Natural killer cell (primary cell): ENCODE results near the gene GATA6. TPM values are rescaled to one million over a fixed set of nuclear protein-coding genes. Genes with fewer than 3 reads are reported as not detected.
"Not testable (repeated sequence)": the region's sequence is repeated elsewhere in the genome, so short reads cannot be mapped to it uniquely, and the experiment has no call there.

ENCODE experiments used
- ATAC-seq, 3 donors: fragments of 150-1000 bp in 2 of 3; fragments of 200-7000 bp in 1 of 3; cut with Tn5 transposase; 1 replicate in 1 of 3; 2 replicates in 2 of 3; pipeline ENCODE4 v1.10.0; 2021; ENCODE audit warnings: mild to moderate bottlenecking in 2 of 3, moderate library complexity in 2 of 3
- DNase-seq, 2 donors: peaks; one replicate each; pipeline versions ENCODE4 v3.0.0 to v3.0.0-alpha.2; 2013 to 2021; ENCODE audit warnings: mixed read lengths in 1 of 2
- H3K27ac ChIP-seq: one replicate; pipeline ENCODE4 v1.5.1; 2013; ENCODE audit warnings: mild to moderate bottlenecking, low read length
- H3K27me3 ChIP-seq: one replicate; pipeline ENCODE4 v1.6.1; 2013; ENCODE audit warnings: low read length; ENCODE audit not compliant: control insufficient read depth, insufficient read depth
- H3K36me3 ChIP-seq: one replicate; pipeline ENCODE4 v1.6.1; 2013; ENCODE audit warnings: low read length; ENCODE audit not compliant: control insufficient read depth, insufficient read depth
- H3K4me1 ChIP-seq: one replicate; pipeline ENCODE4 v1.6.1; 2013; ENCODE audit warnings: low read length; ENCODE audit not compliant: control insufficient read depth, insufficient read depth
- H3K4me3 ChIP-seq: one replicate; pipeline ENCODE4 v1.5.1; 2013; ENCODE audit warnings: low read length
- H3K9me3 ChIP-seq: one replicate; pipeline ENCODE4 v1.6.1; 2013; ENCODE audit warnings: low read length; ENCODE audit not compliant: control insufficient read depth, insufficient read depth
- H3K27ac Mint-ChIP-seq, 2 donors: one replicate each; pipeline ENCODE4 v1.8.0; 2022; ENCODE audit warnings: mild to moderate bottlenecking in 2 of 2, mixed read lengths in 2 of 2, moderate library complexity in 1 of 2
- H3K27me3 Mint-ChIP-seq, 2 donors: one replicate each; pipeline ENCODE4 v1.8.0; 2022; ENCODE audit warnings: low read depth in 2 of 2, mixed read lengths in 2 of 2
- H3K36me3 Mint-ChIP-seq: one replicate; pipeline ENCODE4 v1.8.0; 2022; ENCODE audit warnings: mixed read lengths
- H3K4me1 Mint-ChIP-seq, 2 donors: one replicate each; pipeline ENCODE4 v1.8.0; 2022; ENCODE audit warnings: mixed read lengths in 2 of 2
- H3K4me3 Mint-ChIP-seq: one replicate; pipeline ENCODE4 v1.8.0; 2022; ENCODE audit warnings: mild to moderate bottlenecking, moderate library complexity, mixed read lengths
- H3K9me3 Mint-ChIP-seq, 2 donors: one replicate each; pipeline ENCODE4 v1.8.0; 2022; ENCODE audit warnings: mixed read lengths in 2 of 2
- WGBS: methylation state at CpG from one replicate; pipeline ENCODE4 v1.1.7; 2013; ENCODE audit warnings: missing lambda C conversion rate; ENCODE audit not compliant: insufficient coverage; 5-methylcytosine and 5-hydroxymethylcytosine counted together
- intact Hi-C: fragments of 100-400 bp; cut with micrococcal nuclease; formaldehyde crosslinking; loops from one replicate; pipeline ENCODE4 v1.14.2; 2022
- total RNA-seq, 4 donors: library from RNA; stranded (reverse); fragments of 120-200 nt in 1 of 4; gene quantifications; one replicate each; pipeline versions ENCODE4 v1.2.3 to v1.2.4, GENCODE V29; 2013 to 2022
- TF ChIP-seq, protein P1 (sequence below): fragments of 200-600 bp; IDR thresholded peaks from one replicate; pipeline ENCODE4 v1.8.0; 2022; ENCODE audit warnings: antibody characterized with exemption

GATA6 gene
- total RNA-seq, 3 donors from 2014 or later (not counting 1 experiment from before 2014, with no cell fraction given), result 0.54 to 1.1 (median 1.0) TPM

DNA sequence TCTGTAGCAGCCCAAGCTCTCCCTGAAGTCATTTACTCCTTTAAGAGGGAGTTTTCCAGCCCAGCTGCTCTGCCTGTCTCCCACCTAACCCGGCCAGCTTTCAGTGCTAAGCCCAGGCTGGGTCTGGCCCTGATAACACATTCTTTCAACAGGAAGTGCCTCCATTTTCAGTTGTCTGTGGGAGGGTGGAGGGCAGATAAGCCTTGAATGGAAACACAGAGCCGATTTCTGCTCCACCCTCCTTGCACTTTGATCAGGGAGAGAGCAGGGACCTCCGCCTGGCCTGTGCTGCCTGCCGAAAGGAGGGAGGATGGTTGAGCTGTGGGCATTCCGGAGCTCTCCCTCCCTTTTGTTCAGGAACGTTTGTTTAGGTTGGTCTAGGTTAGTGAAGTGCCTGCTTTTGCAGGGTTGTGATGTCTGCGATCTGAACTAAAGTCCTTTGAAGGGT is 24.8 kb downstream of the GATA6 start:
- H3K9me3 Mint-ChIP-seq, result no peaks in the 10 kb centered on the region
- no peak for DNase-seq
- Histone ChIP-seq H3K9me3 (no peaks in the 10 kb centered on the region), H3K36me3 (no peaks in the 10 kb centered on the region), H3K4me3 (no peak overlapping the region), H3K27me3 (no peaks in the 10 kb centered on the region), H3K27ac (no peak overlapping the region), H3K4me1 (no peaks in the 10 kb centered on the region)
- H3K27ac Mint-ChIP-seq, result no peak overlapping the region
- no peak overlapping the region for H3K4me3 Mint-ChIP-seq
- peaks cover 41 to 48% of the 10 kb centered on the region in 2 donors for H3K27me3 Mint-ChIP-seq
- TF ChIP-seq, protein P1, sequence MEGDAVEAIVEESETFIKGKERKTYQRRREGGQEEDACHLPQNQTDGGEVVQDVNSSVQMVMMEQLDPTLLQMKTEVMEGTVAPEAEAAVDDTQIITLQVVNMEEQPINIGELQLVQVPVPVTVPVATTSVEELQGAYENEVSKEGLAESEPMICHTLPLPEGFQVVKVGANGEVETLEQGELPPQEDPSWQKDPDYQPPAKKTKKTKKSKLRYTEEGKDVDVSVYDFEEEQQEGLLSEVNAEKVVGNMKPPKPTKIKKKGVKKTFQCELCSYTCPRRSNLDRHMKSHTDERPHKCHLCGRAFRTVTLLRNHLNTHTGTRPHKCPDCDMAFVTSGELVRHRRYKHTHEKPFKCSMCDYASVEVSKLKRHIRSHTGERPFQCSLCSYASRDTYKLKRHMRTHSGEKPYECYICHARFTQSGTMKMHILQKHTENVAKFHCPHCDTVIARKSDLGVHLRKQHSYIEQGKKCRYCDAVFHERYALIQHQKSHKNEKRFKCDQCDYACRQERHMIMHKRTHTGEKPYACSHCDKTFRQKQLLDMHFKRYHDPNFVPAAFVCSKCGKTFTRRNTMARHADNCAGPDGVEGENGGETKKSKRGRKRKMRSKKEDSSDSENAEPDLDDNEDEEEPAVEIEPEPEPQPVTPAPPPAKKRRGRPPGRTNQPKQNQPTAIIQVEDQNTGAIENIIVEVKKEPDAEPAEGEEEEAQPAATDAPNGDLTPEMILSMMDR, result no peak
- 68% methylated on average over 5 of the region's 7 CpGs for whole genome bisulfite sequencing
- peaks cover 0 to 6% of the 10 kb centered on the region in 2 donors for H3K4me1 Mint-ChIP-seq
- H3K36me3 Mint-ChIP-seq, result no peaks in the 10 kb centered on the region
- no peak for ATAC-seq
- intact Hi-C loops, result no loop called here

DNA sequence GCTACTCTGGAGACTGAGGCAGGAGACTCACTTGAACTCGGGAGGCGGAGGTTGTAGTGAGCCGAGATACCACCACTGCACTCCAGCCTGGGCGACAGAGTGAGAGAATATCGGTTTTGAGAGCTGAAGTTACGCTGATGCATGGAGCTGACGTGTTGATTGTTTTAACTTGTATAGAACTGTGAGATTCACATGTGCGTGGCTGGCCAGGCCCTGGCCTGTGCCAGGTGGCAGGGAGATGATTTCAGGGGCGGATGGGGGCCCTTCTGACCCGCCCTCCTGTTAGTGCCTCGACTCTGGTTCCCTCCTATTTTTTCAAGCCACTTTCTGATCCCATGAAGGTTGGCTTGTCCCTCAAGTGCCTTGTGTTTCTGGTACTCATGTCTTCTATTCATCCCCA is 25.7 kb downstream of the GATA6 start:
- Mint-ChIP-seq H3K36me3 (no peaks in the 10 kb centered on the region), H3K4me1 (peaks cover 0 to 6% of the 10 kb centered on the region in 2 donors), H3K4me3 (no peak overlapping the region), H3K9me3 (no peaks in the 10 kb centered on the region), H3K27me3 (peaks cover 43 to 44% of the 10 kb centered on the region in 2 donors), H3K27ac (no peak overlapping the region)
- no peak for ATAC-seq
- Histone ChIP-seq H3K27me3 (no peaks in the 10 kb centered on the region), H3K27ac (no peak overlapping the region), H3K4me3 (no peak overlapping the region), H3K36me3 (no peaks in the 10 kb centered on the region), H3K9me3 (no peaks in the 10 kb centered on the region), H3K4me1 (no peaks in the 10 kb centered on the region)
- DNase-seq, result no peak
- TF ChIP-seq, protein P1, result no peak
- intact Hi-C loops, result no loop called here
- WGBS, result 89% methylated on average over 11 of the region's 11 CpGs

DNA sequence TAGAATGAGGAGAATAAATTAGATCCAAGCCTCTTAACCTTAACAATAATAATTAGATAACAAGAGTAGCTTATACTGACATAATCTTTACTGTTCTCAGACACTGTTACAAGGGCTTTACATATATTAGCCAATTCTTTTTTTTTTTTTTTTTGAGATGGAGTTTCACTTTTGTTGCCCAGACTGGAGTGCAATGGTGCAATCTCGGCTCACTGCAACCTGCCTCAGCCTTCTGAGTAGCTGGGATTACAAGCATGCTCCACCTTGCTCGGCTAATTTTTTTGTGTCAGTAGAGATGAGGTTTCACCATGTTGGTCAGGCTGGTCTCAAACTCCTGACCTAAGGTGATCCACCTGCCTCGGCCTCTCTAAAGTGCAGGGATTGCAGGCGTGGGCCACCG is 27.6 kb downstream of the GATA6 start:
- not testable (repeated sequence) for H3K27ac Mint-ChIP-seq

DNA sequence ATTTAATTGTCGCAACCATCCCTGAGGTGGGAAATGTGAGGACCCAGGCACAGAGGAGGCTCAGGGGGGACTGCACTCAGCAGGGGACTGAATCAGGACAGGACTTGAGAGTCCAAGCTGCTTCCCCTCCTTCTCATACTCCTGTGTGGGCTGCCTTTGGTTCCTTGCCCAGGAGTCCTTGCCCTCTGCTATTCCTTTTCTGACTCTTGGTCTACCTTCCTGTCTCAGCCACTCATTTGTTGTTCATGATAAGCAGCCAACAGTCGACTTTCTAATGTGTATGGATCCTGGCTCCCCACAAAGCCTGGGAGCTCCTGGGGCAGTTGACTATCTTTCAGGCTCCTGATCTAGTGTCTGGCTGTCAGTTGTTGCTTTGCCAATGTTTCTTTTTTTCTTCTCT is 28.3 kb downstream of the GATA6 start:
- Mint-ChIP-seq H3K27ac (no peak overlapping the region), H3K9me3 (no peaks in the 10 kb centered on the region), H3K4me1 (no peaks in the 10 kb centered on the region), H3K4me3 (no peak overlapping the region), H3K27me3 (peaks cover 37 to 47% of the 10 kb centered on the region in 2 donors), H3K36me3 (no peaks in the 10 kb centered on the region)
- WGBS, result 75% methylated on average over 2 of the region's 2 CpGs
- ATAC-seq (no peak), DNase-seq (no peak)
- Histone ChIP-seq H3K36me3 (no peaks in the 10 kb centered on the region), H3K27me3 (no peaks in the 10 kb centered on the region), H3K4me1 (no peaks in the 10 kb centered on the region), H3K27ac (no peak overlapping the region), H3K9me3 (no peaks in the 10 kb centered on the region), H3K4me3 (no peak overlapping the region)
- intact Hi-C loops, result no loop called here
- TF ChIP-seq, protein P1, result no peak

More for the DNA sequence above, 27.6 kb downstream of the GATA6 start:
- H3K4me3 ChIP-seq, H3K4me1 ChIP-seq, H3K36me3 Mint-ChIP-seq, H3K27ac ChIP-seq, ATAC-seq, H3K4me1 Mint-ChIP-seq, H3K9me3 Mint-ChIP-seq, H3K36me3 ChIP-seq, H3K9me3 ChIP-seq, DNase-seq, H3K4me3 Mint-ChIP-seq, H3K27me3 ChIP-seq, intact Hi-C loops: not testable (repeated sequence)
- 94% methylated on average over 5 of the region's 5 CpGs for WGBS
- peaks cover 40 to 44% of the 10 kb centered on the region in 2 donors for H3K27me3 Mint-ChIP-seq
